DND-41 (cell line): ENCODE data around the gene ATIC.
A peak's percentile ranks its signal among the peaks of the same experiment; 100 is the strongest.

ENCODE experiments used
- ATAC-seq: fragments of 200-7000 bp; cut with Tn5 transposase; 3 replicates; pipeline ENCODE4 v1.9.1; 2021; ENCODE audit warnings: low read depth; ENCODE audit not compliant: insufficient read depth
- DNase-seq: peaks from one replicate; pipeline ENCODE4 v3.0.0-alpha.2; 2020
- H2AFZ ChIP-seq: 2 replicates; pipeline ENCODE4 v1.6.0; 2012; ENCODE audit warnings: low read depth, low read length
- H3K27ac ChIP-seq: 2 replicates; pipeline ENCODE4 v1.5.1; 2012; ENCODE audit warnings: low read length, inconsistent platforms
- H3K27me3 ChIP-seq: fragments of 200-600 bp; sonication (generic); 2 replicates; pipeline ENCODE4 v1.6.0; 2012; ENCODE audit warnings: low read length, mild to moderate bottlenecking, inconsistent platforms; ENCODE audit not compliant: insufficient read depth, poor library complexity
- H3K36me3 ChIP-seq: 2 replicates; pipeline ENCODE4 v1.5.1; 2012; ENCODE audit warnings: low read length, inconsistent platforms; ENCODE audit not compliant: insufficient read depth
- H3K4me1 ChIP-seq: 2 replicates; pipeline ENCODE4 v1.5.1; 2012; ENCODE audit warnings: mild to moderate bottlenecking, low read length; ENCODE audit not compliant: insufficient read depth
- H3K4me2 ChIP-seq: 2 replicates; pipeline ENCODE4 v1.6.0; 2012; ENCODE audit warnings: mild to moderate bottlenecking, moderate library complexity, low read length, inconsistent platforms; ENCODE audit not compliant: insufficient read depth
- H3K4me3 ChIP-seq, 2 experiments: fragments of 200-600 bp in 1 of 2; shearing (Covaris generic) in 1 of 2; 2 replicates each; pipeline ENCODE4 v1.5.1; 2012 to 2016; ENCODE audit warnings: inconsistent platforms in 2 of 2, low read length in 2 of 2, mild to moderate bottlenecking in 2 of 2, low read depth in 1 of 2, moderate library complexity in 1 of 2
- H3K79me2 ChIP-seq: 2 replicates; pipeline ENCODE4 v1.6.0; 2012; ENCODE audit warnings: low read length, inconsistent platforms; ENCODE audit not compliant: insufficient read depth
- H3K9ac ChIP-seq: 2 replicates; pipeline ENCODE4 v1.6.0; 2012; ENCODE audit warnings: low read depth, mild to moderate bottlenecking, inconsistent platforms, low read length, moderate library complexity
- H3K9me3 ChIP-seq: 2 replicates; pipeline ENCODE4 v1.5.1; 2012; ENCODE audit warnings: low read length, moderate library complexity, mild to moderate bottlenecking, inconsistent platforms; ENCODE audit not compliant: insufficient read depth, severe bottlenecking
- H4K20me1 ChIP-seq: 2 replicates; pipeline ENCODE4 v1.6.0; 2012; ENCODE audit warnings: low read length; ENCODE audit not compliant: insufficient read depth
- CTCF ChIP-seq: IDR thresholded peaks from 2 replicates; pipeline ENCODE4 v1.5.1; 2012; ENCODE audit warnings: borderline replicate concordance, low read length, moderate library complexity, mild to moderate bottlenecking; ENCODE audit not compliant: poor library complexity, severe bottlenecking; ENCODE audit errors: extremely low read depth
- EZH2 ChIP-seq: IDR thresholded peaks from 3 replicates; pipeline ENCODE4 v1.6.1; 2012; ENCODE audit warnings: borderline replicate concordance, low read depth, mild to moderate bottlenecking, moderate library complexity, low read length, inconsistent platforms; ENCODE audit not compliant: severe bottlenecking

ATIC gene

GRCh38 chr2:215315301-215315700 lies 3.4 kb downstream of the ATIC start:
- no peaks in the 10 kb centered on the region for H3K27me3 ChIP-seq
- H3K79me2 ChIP-seq = peaks cover 89% of the 10 kb centered on the region
- no peak overlapping the region for H3K9ac ChIP-seq
- H3K36me3 ChIP-seq = peaks cover 74% of the 10 kb centered on the region
- no peak overlapping the region for H3K4me3 ChIP-seq
- no peaks in the 10 kb centered on the region for H3K9me3 ChIP-seq
- H3K27ac ChIP-seq = no peak overlapping the region
- H2AFZ ChIP-seq = no peak overlapping the region
- TF ChIP-seq CTCF (no peak), EZH2 (no peak)
- ATAC-seq = no peak
- peaks cover 49% of the 10 kb centered on the region for H3K4me1 ChIP-seq
- DNase-seq = no peak
- peak overlapping the region; percentile 87; the same call in 1 of the 2 replicates for H3K4me2 ChIP-seq
- 0 out of 2 replicates have a peak, but pooled peaks cover 2% of the 10 kb centered on the region for H4K20me1 ChIP-seq

- Histone ChIP-seq H3K36me3 (peaks cover 84% of the 10 kb centered on the region), H3K27ac (no peak overlapping the region), H3K4me1 (peaks cover 39% of the 10 kb centered on the region), H3K4me2 (peak overlapping the region; percentile 24; the same call in 1 of the 2 replicates), H3K4me3 (no peak overlapping the region), H2AFZ (no peak overlapping the region), H3K27me3 (no peaks in the 10 kb centered on the region), H3K9me3 (no peaks in the 10 kb centered on the region), H3K9ac (no peak overlapping the region), H3K79me2 (peaks cover 89% of the 10 kb centered on the region), H4K20me1 (0 out of 2 replicates have a peak, but pooled peaks cover 2% of the 10 kb centered on the region)
- no peak for DNase-seq
- ATAC-seq = no peak
- no peak for TF ChIP-seq EZH2
- TF ChIP-seq CTCF = no peak
Observed at GRCh38 chr2:215316336-215316735, 4.5 kb downstream of the ATIC start.

GRCh38 chr2:215319500-215319899 lies 7.6 kb downstream of the ATIC start:
- Histone ChIP-seq H4K20me1 (peaks cover 8% of the 10 kb centered on the region; the same call in 1 of the 2 replicates), H3K4me1 (peaks cover 19% of the 10 kb centered on the region), H3K36me3 (peaks cover 94% of the 10 kb centered on the region), H3K4me2 (no peak overlapping the region), H3K9me3 (no peaks in the 10 kb centered on the region), H3K27me3 (no peaks in the 10 kb centered on the region), H2AFZ (no peak overlapping the region), H3K4me3 (no peak overlapping the region), H3K9ac (no peak overlapping the region), H3K79me2 (peaks cover 87% of the 10 kb centered on the region), H3K27ac (no peak overlapping the region)
- TF ChIP-seq EZH2 = no peak
- no peak for TF ChIP-seq CTCF
- no peak for ATAC-seq
- DNase-seq = no peak

DNA sequence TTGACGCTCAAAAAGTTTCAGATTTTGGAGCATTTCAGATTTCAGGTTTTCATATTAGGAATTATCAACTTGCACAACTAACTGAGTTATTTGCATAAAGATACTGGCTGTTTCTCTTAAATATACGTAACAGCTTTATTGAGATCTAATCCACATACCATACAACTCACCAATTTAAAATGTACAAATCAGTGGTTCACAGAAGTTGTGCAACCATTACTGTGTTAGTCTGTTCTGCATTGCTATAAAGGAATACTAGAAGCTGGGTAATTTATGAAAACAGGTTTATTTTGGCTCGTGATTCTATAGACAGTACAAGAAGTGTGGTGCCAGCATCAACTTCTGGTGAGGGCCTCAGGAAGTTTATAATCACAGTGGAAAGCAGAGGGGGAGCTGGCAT lies 8.2 kb downstream of the ATIC start:
- Histone ChIP-seq H3K4me3 (no peak overlapping the region), H3K27me3 (no peaks in the 10 kb centered on the region), H4K20me1 (peaks cover 8% of the 10 kb centered on the region; the same call in 1 of the 2 replicates), H3K79me2 (peaks cover 87% of the 10 kb centered on the region), H3K36me3 (peaks cover 94% of the 10 kb centered on the region), H3K27ac (no peak overlapping the region), H3K4me2 (no peak overlapping the region), H3K9me3 (no peaks in the 10 kb centered on the region), H2AFZ (no peak overlapping the region), H3K4me1 (peaks cover 13% of the 10 kb centered on the region), H3K9ac (no peak overlapping the region)
- no peak for DNase-seq
- TF ChIP-seq CTCF (no peak), EZH2 (no peak)
- ATAC-seq = no peak
